ENCODE measurements around the gene PRKAR2B.
A peak's percentile ranks its signal among the peaks of the same experiment; 100 is the strongest.

The PRKAR2B gene

DNA sequence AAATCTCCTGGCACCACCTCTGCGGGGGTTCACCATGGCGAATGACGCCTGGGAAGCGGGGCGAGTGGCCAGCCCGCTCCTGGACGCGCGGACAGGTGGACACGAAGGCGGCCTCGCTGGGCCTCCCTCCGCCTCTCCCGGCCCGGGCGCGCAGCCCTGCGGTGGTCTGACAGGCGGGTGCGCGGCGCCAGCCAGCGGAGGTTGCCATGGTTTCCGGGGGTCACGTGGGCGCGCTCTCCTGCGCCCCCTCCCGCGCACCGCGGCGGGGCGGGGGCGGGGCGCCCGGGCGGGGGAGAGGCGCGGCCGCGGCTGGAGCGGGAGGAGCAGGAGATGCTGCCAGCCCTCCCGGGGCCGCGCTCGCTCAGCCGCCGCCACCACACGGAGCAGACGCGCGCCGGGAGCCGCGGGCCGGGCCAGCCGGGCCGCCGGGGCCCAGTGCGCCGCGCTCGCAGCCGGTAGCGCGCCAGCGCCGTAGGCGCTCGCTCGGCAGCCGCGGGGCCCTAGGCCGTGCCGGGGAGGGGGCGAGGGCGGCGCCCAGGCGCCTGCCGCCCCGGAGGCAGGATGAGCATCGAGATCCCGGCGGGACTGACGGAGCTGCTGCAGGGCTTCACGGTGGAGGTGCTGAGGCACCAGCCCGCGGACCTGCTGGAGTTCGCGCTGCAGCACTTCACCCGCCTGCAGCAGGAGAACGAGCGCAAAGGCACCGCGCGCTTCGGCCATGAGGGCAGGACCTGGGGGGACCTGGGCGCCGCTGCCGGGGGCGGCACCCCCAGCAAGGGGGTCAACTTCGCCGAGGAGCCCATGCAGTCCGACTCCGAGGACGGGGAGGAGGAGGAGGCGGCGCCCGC is at the start of gene PRKAR2B:
TSS of gene PRKAR2B (plus strand) at position 359 of the 848 bp plus-strand sequence. CDS start at position 562, 203 bp downstream.
- peak; percentile 65 for DNase-seq (ENCODE audit: low spot score)

- no peak for DNase-seq (ENCODE audit: low spot score)
Observed at GRCh38 chr7:106994833-106995232, 49.7 kb upstream of the PRKAR2B start.

DNA sequence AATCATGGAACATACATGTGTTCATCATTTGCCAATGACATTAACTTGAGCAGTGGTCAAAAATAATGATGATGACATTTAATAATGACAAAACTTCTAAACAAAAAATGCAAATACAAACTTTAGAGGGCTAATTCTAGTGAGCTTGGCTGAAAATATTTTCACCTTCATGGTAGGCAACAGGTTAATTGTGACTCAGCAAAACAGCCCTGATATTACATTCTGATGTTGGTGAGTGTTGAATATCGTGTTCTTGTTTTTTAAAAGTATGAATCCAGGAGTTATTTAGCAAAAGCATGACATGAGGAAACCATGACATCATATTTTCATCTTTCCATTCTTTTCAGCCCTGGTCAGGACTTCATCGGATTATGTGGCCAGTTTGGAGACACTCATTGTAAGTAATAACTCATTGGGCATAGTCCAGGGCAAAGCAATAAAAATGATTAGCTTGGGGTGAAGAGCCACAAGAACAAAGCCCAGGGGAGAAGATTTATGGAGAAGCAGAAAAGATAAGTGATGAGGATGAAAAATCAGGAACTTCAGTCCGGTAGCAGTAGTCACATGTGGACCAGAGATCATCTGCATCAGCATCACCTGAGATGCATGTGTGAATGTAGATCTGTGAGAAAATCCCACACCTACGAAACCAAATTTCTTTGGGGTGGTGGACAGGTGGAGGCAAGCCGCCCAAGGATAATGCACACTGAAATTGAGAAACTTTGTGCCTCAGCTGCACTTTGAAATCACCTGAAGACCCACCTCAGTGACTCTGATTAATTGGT is 46.8 kb upstream of the PRKAR2B start:
- DNase-seq (ENCODE audit: low spot score) = no peak

DNA sequence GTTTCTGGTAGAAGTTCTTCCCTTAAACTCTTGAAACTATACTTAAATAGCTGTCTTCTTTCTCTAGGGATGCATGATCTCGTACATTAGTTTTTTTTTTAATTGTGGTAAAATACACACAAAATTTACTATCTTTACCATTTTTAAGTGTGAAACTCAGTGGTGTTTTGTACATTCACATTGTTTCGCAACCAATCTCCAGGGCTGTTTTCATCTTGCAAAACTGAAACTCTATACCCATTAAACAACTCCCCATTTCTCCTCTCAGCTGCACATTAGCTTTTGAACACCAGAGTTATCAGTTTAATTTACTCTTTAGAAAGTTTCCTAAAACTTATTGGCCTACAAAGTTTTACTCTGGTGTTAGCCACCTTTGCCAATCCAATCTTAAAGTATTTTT is 45.5 kb upstream of the PRKAR2B start:
- DNase-seq (ENCODE audit: low spot score) = no peak

GRCh38 chr7:107001490-107001889 is 43.0 kb upstream of the PRKAR2B start:
- DNase-seq (ENCODE audit: low spot score) = no peak

- no peak for DNase-seq (ENCODE audit: low spot score)
Observed at GRCh38 chr7:107002126-107002525, 42.4 kb upstream of the PRKAR2B start.

GRCh38 chr7:107002529-107002998 is 41.9 kb upstream of the PRKAR2B start:
- DNase-seq (ENCODE audit: low spot score) = no peak

- no peak for DNase-seq (ENCODE audit: low spot score)
Observed at GRCh38 chr7:107007007-107007891, 37.3 kb upstream of the PRKAR2B start.

GRCh38 chr7:107007892-107008287 is 36.6 kb upstream of the PRKAR2B start:
- no peak for DNase-seq (ENCODE audit: low spot score)

DNA sequence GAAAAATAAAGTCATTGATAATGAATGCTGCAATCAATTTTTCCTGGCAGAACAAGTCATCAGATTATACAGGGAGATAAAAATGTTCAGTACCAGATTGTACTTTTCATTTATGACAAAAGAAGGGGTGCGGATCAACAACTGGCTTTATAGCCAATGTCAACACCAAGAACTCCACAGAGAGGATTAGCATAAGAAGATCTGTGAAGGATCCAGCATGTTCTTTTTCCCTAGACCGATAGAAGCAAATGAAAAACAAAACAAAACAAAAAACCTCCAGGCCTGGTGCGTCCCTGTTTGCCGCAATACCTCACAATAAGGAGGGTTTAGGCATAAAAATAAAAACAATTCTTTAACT is 34.7 kb upstream of the PRKAR2B start:
- no peak for DNase-seq (ENCODE audit: low spot score)

GRCh38 chr7:107012691-107013090 is 31.8 kb upstream of the PRKAR2B start:
- DNase-seq (ENCODE audit: low spot score) = no peak

- DNase-seq (ENCODE audit: low spot score) = no peak
Observed at GRCh38 chr7:107014387-107015023, 30.0 kb upstream of the PRKAR2B start.

- no peak for DNase-seq (ENCODE audit: low spot score)
Observed at GRCh38 chr7:107016312-107016711, 28.2 kb upstream of the PRKAR2B start.

DNA sequence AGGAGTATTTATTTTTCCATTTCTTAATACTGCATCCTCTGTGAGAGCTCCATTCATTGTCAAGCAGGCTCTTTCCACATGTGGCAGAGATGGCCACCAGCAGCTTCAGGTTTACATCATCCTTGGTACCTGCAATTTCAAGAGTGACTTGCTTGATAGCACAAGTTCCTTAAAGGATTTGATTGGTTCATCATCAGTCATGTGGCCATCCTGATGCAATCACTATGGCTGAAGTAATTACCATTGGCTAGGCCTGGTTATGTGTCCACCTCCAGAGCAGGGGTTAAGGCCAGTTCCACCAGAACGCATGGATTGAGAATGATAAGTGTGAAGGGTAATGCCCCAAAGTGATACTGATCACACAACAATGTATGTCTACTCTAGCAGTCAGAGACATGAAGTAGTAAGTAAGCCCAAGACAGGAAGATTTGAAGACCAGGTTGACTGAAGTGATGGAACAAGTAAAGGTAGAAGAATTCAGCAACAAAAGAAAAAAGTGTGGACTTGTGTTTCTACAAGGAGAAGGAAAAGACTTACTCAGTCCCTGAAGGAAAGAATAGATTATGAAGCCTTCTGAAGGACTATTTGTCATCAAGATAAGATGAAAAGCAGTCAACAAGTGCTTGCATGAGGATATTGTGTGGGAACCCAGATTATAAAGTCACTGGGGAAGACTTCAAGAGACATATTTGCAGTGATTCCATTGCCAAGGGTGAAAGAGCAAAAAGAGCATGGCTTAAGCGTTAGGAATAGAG is 26.4 kb upstream of the PRKAR2B start:
- no peak for DNase-seq (ENCODE audit: low spot score)

- DNase-seq (ENCODE audit: low spot score) = no peak
Observed at GRCh38 chr7:107020400-107020799, 24.1 kb upstream of the PRKAR2B start.

- DNase-seq (ENCODE audit: low spot score) = no peak
Observed at GRCh38 chr7:107021600-107021999, 22.9 kb upstream of the PRKAR2B start.

DNA sequence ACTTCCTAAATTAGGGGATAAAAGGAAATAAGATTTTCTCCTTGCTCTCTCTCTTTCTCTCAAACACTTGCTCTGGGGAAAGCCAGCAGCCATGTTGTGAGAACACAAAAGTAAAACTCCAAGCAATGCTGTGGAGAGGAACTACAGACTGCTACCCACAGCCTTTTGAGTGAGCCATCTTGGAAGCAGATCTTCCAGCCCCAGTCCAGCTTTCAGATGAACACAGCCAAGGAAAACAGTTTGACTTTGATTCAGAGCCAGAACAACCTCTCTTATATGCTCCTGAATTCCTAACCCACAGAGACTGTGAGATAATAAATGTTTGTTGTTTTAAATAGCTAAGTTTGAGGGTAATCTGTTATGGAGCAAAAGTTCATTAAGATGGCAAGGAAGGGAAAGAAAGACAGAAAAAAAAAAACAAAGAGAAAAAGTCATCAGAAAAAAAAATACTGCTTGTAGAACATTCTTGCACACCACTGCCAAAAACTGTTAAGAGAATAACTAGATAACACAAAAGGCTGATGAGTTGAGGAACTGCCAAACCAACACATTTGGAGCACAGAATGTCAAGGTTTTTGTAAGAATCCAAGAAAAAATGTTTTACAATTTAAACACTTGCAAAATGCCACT is 20.9 kb upstream of the PRKAR2B start:
- DNase-seq (ENCODE audit: low spot score) = no peak

DNA sequence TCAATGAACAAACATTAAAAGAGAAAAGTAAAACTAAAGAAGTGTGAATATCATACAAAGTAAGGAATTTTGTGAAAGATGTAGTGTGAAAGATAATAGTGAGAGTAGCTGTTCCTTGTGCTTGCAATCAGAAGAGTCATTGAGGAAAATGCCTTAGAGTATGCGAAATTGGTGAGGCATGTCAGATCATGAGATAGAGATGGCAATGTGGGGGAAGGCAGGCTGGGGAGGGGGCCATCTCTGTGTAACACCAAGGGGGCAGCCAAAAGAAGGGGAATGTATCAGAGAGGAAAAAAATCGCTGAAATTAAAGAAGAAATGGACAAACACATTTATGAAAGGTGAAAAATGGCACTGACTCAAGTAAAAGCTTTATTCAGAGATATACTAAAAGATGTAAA is 19.6 kb upstream of the PRKAR2B start:
- no peak for DNase-seq (ENCODE audit: low spot score)

GRCh38 chr7:107025449-107026103 is 18.9 kb upstream of the PRKAR2B start:
- DNase-seq (ENCODE audit: low spot score) = no peak

- no peak for DNase-seq (ENCODE audit: low spot score)
Observed at GRCh38 chr7:107026166-107026565, 18.3 kb upstream of the PRKAR2B start.
